CD4-positive, alpha-beta T cell treated with Interleukin-1 beta for 1 hour (primary cell): Measurements from ENCODE around the gene NRN1L.
"Not testable (repeated sequence)": the region's sequence is repeated elsewhere in the genome, so short reads cannot be mapped to it uniquely, and the experiment has no call there.

Experiments used
- DNase-seq, 2 donors: peaks; one replicate each; pipeline ENCODE4 v3.0.0-alpha.2; 2020 to 2022

Gene NRN1L

GRCh38 chr16:67861877-67862276 lies 22.8 kb upstream of the NRN1L start:
- no peak for DNase-seq

DNA sequence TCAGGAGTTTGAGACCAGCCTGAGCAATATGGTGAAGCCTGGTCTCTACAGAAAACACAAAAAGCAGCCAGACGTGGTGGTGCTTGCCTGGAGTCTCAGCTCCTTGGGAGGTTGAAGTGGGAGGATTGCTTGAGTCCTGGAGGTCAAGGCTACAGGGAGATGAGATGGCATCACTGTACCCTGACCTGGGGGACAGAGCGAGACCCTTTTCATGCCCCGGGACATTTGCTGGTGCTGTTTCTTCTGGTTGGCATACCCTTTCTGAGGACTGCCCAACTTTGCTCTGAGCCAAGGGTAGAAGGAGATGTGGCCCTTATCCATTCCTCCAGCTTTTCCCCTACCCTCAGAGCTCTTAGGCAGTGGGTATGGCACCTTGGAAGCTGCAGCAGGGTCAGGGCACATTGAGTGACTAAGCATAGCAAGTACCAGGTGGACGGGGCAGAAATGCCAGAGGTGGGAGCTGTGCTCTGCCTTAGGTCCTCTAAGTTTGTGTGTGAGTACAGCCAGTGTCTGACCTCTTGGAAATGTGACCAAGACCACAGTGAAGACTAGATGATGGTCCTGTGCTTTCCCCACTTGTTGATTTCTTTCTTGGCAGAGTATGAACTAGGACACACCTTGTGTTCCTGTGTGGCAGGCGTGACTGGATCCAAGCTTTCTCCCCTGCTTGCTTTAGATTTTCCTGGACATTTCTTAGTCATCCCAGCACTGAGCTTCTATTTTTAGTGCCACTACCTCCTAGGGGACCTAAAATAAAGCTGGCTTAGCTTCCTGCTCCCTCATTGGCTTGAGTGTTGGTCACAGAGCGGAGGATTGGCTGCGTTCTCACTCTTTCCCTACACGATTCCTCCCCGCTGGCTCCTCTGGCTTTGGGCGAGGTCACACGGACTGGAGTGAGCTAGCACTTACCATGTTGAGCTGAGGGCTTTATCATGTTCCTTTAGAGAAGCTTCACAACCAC lies 21.8 kb upstream of the NRN1L start:
- no peak for DNase-seq

DNA sequence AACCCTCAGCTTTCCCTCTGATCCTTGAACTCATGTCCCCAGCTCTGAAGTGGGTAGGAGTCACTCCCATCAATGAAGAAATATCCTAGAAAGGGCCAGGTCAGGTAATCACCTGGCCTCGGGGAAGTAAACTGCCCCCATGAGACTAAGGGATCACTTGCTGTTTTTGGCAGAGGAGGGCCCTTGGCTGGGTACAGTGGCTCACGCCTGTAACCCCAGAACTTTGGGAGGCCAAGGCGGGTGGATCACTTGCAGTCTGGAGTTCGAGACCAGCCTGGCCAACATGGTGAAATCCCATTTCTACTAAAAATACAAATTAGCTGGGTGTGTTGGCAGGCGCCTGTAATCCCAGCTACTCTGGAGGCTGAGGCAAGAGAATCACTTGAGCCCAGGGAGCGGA lies 20.6 kb upstream of the NRN1L start:
- not testable (repeated sequence) for DNase-seq

DNA sequence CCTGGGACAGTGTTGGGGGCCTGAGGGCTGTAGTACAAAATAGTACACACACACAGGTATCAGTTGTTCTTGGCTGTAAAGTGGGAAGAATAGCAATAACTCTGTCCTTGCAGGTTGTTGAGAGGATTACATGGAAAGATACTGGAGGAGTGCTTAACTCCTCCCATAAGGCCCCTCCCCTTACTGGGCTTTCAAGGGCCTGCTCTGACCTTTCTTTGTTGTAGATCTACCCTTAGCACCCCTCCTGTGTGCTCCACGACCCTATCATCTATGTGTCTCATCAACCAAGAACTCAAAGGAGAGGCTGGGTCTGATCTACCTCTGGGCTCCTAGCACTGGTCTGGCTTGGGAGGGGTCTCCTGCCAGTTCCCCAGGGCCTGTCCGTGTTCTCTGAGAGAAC lies 20.1 kb upstream of the NRN1L start:
- no peak for DNase-seq

GRCh38 chr16:67865318-67865717 lies 19.4 kb upstream of the NRN1L start:
- peak; percentile 18 to 34 for DNase-seq

- DNase-seq: no peak
These were observed 16.4 kb upstream of the NRN1L start for GRCh38 chr16:67868290-67868689.

- no peak for DNase-seq
These were observed 15.0 kb upstream of the NRN1L start for GRCh38 chr16:67869653-67870052.

DNA sequence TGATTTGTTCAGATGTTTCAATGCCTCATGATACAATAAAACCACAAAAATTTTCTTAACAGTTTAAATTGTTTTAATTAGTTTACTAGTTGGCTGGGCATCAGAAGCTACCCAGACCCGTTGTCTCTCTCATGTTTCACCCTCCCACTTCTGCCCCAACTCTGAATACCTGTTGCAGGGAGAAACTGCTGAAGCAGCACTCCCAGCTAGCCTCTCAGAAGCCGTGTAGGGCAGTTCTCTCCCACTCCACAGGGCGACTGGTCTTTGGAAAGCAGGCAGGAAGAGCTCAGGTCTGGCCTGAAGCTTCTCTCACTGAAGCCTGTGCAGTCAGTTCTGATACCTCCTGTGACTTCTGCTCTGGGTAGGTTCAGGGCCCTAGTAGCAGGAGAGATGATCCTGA lies 13.4 kb upstream of the NRN1L start:
- no peak for DNase-seq

GRCh38 chr16:67872131-67872630 lies 12.5 kb upstream of the NRN1L start:
- DNase-seq: no peak

DNA sequence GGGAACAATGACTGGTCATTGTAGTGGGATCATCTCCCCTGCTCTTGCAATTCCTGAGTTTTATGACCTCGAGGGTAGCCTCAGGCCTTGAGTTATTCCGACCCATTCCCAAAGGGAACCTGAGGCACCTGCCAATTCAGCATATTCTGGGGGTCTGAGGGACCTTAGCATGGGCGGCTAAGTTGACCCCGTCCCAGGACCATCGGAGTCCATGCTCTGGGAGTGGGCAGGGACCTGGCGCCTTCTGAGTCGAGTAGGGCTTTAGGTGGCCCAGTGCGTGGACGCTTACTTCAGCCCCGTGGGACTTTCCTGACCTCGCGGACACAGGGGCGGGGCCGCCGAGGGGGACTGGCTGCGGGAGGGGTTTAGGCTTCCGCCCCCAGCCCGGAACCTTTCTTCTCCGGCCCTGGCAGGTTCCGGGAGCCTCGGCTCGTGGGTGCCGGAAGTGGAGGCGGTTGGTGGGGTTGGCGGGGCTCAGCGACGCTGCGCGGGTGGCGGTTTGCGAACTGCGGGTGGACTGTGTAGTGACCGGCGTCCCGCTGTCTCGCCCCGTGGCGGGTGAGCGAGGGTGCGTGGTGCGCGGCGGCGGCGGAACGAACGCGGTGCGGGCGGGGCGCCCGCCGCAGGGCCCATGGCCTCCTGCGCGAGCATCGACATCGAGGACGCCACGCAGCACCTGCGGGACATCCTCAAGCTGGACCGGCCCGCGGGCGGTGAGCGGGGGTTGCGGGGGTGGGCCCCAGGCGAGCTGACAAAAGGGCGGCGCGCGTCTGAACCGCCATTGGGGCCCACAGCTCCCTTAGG lies 11.9 kb upstream of the NRN1L start, which contains the start of gene EDC4:
EDC4 (plus strand) TSS at position 422 of the 804 bp plus-strand sequence; CDS start at position 632, 210 bp downstream.
- peak; percentile 87 to 91 for DNase-seq

GRCh38 chr16:67873435-67874370 lies 11.0 kb upstream of the NRN1L start:
- DNase-seq: no peak

DNA sequence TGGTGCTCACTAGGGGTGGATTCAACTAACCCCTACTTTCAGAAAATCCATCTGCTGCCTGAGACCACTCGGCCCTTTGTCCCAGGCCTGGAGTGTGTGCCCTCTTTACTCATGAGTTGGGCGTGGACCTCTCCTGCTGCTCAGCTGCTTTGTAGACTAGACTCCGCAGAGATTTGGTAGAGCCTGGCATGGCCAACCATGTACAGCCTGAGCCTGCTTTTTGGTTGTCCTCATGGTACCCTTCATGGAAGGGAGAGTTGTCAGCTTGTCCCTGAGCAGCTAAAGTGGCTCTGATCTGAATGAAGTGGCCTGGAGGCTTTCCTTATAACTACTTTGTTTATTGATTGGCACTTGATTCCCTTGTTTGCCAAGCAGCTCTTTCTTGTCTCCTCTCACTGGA lies 10.3 kb upstream of the NRN1L start:
- no peak for DNase-seq

DNA sequence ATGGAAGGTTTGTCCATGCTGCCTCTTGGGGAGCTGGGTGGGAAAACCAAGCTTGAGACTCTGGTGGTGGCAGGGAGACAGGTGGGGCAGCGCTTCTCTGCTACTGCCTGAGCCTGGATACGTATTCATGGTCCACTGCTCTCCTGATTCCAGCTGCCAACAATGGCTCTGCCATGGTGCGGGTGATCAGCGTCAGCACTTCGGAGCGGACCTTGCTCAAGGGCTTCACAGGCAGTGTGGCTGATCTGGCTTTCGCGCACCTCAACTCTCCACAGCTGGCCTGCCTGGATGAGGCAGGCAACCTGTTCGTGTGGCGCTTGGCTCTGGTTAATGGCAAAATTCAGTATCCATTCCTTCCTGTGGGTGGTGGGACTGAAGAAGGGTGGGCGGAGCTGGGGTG lies 7.6 kb upstream of the NRN1L start:
- no peak for DNase-seq

- DNase-seq: no peak
These were observed 6.5 kb upstream of the NRN1L start for GRCh38 chr16:67878232-67878631.

DNA sequence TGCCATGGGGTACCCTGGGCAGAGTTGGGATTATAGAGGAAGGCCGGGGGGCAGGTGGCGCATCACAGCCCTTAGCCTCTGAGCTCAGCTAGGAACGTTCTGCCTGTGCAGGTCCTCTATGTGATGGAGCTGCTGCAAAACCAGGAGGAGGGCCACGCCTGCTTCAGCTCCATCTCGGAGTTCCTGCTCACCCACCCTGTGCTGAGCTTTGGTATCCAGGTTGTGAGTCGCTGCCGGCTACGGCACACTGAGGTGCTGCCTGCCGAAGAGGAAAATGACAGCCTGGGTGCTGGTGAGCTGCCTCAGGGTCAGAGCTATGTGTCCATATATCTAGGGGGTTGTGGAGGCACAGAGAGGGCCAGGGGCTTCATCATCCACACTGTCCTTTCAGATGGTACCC lies 5.8 kb upstream of the NRN1L start:
- no peak for DNase-seq

DNA sequence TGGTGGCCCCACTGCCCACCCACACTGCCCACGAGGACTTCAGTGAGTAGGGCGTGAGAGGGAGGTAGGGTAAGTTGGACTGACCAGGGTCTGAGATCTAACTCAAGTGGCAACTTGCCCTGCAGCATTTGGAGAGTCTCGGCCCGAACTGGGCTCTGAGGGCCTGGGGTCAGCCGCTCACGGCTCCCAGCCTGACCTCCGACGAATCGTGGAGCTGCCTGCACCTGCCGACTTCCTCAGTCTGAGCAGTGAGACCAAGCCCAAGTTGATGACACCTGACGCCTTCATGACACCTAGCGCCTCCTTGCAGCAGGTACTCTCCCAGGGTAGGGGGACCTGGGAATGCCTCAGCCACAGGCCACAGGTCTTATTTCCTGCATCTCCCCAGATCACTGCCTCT lies 5.2 kb upstream of the NRN1L start:
- DNase-seq: no peak

GRCh38 chr16:67879936-67880335 lies 4.7 kb upstream of the NRN1L start:
- DNase-seq: no peak

DNA sequence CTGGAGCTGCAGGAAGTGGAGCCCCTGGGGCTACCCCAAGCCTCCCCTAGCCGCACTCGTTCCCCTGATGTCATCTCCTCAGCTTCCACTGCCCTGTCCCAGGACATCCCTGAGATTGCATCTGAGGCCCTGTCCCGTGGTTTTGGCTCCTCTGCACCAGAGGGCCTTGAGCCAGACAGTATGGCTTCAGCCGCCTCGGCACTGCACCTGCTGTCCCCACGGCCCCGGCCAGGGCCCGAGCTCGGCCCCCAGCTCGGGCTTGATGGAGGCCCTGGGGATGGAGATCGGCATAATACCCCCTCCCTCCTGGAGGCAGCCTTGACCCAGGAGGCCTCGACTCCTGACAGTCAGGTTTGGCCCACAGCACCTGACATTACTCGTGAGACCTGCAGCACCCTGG lies 4.1 kb upstream of the NRN1L start:
- DNase-seq: no peak

- DNase-seq: no peak
These were observed 3.0 kb upstream of the NRN1L start for GRCh38 chr16:67881621-67882161.

DNA sequence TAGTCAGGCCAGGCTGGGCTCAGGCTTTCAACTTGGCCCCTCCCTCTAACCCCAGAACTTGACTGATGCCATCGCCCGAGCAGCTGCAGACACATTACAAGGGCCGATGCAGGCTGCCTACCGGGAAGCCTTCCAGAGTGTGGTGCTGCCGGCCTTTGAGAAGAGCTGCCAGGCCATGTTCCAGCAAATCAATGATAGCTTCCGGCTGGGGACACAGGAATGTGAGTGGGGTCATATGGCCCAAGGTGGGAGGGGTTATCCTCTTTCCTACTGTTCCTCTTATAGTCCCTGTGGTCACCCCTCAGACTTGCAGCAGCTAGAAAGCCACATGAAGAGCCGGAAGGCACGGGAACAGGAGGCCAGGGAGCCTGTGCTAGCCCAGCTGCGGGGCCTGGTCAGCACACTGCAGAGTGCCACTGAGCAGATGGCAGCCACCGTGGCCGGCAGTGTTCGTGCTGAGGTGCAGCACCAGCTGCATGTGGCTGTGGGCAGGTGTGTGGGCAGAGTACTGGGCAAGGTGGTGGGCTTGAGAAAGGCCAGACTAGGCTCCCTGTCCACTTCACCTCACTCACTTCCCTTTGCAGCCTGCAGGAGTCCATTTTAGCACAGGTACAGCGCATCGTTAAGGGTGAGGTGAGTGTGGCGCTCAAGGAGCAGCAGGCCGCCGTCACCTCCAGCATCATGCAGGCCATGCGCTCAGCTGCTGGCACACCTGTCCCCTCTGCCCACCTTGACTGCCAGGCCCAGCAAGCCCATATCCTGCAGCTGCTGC lies 2.1 kb upstream of the NRN1L start:
- no peak for DNase-seq

DNA sequence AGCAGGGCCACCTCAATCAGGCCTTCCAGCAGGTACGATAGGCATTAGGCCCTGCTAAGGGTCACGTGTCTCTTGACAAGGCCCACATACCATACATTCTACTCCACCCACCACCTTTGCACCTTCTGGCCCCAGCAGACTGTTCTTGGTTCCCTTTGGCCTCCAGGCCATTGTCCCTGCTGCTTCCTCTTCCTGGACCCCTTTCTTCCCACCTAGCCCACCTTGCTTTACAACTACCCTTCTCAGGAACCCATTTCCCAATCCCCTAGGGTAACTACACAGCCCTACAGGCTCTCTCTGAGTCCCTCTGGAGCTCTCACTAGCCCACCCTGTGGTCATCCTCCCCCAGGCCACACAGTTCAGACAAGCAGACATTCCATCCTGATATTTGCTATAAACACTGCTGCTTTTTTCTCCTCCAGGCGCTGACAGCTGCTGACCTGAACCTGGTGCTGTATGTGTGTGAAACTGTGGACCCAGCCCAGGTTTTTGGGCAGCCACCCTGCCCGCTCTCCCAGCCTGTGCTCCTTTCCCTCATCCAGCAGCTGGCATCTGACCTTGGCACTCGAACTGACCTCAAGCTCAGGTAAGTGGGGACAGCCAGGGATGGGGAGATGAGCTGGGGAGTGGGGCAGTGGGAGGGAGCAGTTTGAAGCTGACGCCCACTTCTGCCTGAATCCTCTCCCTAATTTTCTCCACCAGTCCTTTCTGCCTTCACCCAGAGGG lies 1.4 kb upstream of the NRN1L start:
- DNase-seq: no peak
